Ishikawa (cell line): ENCODE results near the gene RIMOC1.

Experiments
- CEBPB ChIP-seq: IDR thresholded peaks from 2 replicates; pipeline ENCODE4 v1.6.1; 2012
- CREB1 ChIP-seq: IDR thresholded peaks from 2 replicates; pipeline ENCODE4 v1.6.1; 2012; ENCODE audit warnings: low read depth
- EP300 ChIP-seq: IDR thresholded peaks from 2 replicates; pipeline ENCODE4 v1.6.1; 2012; ENCODE audit warnings: borderline replicate concordance
- NFIC ChIP-seq: IDR thresholded peaks from 2 replicates; pipeline ENCODE4 v1.6.1; 2012
- RAD21 ChIP-seq: IDR thresholded peaks from 2 replicates; pipeline ENCODE4 v1.6.1; 2012; ENCODE audit warnings: low read depth
- REST ChIP-seq: IDR thresholded peaks from 2 replicates; pipeline ENCODE4 v1.6.1; 2012; ENCODE audit warnings: low read depth, mild to moderate bottlenecking
- TCF12 ChIP-seq: IDR thresholded peaks from 2 replicates; pipeline ENCODE4 v1.6.1; 2012; ENCODE audit warnings: low read depth
- YY1 ChIP-seq: IDR thresholded peaks from 2 replicates; pipeline ENCODE4 v1.6.1; 2012; ENCODE audit warnings: low read depth
- TF ChIP-seq, protein P1 (sequence below): IDR thresholded peaks from 2 replicates; pipeline ENCODE4 v1.6.1; 2012

GRCh38 chr5:41921166-41921565, 17.0 kb downstream of the RIMOC1 start:
- TF ChIP-seq EP300 (no peak), REST (no peak), TCF12 (no peak), CREB1 (no peak), CEBPB (no peak), YY1 (no peak), RAD21 (no peak), NFIC (no peak)
- TF ChIP-seq, protein P1, sequence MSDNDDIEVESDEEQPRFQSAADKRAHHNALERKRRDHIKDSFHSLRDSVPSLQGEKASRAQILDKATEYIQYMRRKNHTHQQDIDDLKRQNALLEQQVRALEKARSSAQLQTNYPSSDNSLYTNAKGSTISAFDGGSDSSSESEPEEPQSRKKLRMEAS, result no peak
